ENCODE results near the gene DMBX1.

The DMBX1 gene

DNA sequence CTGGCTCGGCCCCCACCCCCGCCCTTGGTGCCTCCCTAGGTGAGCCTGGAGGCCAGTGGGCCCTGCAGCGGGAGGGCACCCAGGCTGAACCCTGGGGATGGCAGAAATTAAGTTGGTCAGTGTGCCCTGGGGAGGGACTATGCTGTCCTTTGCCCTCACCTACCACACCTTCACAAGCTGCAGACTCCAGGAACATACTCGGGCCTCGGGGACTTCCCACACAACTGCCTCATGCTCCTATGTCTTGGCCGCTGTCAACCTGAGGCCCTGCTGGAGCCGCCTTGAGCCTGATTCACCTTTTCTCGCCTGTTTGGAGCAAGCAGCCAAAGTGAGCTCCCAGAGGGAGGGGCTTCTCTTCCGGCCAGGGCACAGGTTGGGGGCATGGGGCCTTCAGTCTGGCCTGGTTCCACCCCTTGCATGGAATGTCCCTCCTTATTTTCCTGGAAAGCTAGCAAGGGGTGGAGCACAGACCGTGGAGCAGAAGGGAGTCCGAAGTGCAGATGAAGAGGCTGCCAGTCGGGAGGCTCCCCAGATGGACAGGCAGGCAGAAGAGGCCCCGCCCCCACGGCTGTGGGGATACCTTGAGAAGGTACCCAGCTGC is 37.2 kb downstream of the DMBX1 start:
- no peak for DNase-seq

DNA sequence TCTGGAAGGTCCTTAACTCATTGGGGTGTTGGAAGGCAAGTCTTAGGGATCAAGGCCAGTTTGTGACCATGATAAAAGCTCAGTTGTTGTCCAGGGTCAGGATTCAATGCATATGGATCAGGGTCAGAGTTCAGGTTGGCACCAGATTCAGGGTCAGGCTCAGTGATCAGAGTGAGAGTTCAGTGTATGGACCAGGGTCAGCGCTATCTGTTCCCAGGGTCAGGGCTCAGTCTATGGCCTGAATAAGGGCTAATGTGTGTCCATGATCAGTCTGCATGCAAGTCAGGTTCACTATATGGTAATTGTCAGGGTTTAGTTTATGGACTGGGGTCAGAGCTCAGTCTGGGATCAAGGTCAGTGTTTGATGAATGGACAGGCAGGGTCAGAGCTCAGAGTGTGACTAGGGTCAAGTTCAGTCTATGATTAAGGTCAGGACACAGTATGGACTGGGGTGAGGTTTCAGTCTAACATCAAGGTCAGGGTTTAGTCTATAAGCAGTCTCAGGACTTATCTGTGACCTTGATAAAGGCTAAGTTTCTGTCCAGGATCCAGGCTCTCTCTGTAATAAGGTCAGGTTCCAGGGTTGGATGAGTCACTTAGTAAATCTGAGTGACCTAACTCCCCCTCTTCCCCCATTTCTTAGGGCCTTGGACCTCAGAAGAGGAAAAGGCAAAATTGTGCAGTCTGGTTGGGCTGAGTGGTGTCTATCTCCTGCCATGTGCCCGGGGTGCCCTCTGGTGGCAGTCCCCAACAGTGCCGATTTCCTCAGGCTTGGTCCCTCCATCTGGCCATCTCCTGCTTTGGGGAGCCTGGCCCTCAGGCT is 38.0 kb downstream of the DMBX1 start:
- DNase-seq, result peak; percentile 75

DNA sequence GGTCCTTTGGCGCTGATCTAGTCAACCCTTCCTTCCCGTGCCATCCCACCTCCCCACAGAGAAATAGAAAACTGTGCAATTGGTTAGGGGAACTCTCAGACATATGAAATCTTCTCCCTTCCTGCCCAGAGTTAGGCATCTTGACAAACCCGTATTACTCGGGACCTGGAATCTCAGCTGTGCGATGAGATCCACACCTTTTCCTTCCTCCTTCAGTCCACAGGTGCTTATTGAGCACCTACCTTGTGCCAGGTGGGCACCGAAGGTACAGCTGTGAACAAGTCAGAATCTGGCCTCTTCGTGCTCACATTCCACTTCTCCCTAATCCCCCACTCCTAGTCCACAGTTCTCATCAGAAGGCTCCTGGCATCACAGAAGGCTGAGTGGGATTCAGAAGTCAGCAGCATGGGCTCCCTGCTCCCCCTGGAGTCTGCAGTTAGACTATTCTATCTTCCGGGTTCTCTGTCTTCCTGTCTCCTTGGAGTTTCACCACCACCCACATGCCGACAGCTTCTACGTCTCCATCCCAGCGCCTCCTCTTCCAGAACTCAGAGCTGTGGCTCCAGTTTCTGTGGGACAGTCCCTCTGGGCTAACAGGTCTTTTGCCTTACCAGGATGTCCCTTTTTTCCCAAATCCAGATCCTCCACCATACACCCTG is 38.8 kb downstream of the DMBX1 start:
- no peak for DNase-seq

DNA sequence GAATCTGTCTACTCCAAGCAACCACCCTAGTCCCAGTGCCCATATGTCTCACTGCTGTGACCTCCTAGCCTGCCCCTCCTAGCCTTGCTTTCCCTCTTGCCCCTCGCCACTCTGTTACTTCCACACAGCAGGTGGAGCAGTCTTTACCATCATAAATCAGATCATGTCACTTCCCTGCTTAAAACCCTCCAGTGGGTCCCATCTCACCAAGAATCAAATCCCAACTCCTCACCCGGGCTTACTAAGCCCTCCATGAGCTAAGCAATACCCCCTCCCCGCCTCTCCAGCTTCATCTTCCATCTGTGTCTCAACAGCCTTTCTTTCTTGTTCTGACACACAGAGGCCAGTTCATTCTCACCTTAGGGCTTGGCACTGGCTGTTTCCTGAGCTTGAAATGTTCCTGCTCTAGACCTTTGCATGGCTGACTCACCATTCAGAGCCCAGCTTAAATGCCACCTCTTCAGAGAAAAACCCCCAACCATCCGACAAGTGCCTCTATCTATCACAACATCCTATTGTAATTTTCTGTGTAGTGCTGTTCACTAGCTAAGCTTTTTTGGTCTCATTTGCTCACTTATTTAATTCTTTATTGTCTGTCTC is 39.5 kb downstream of the DMBX1 start:
- no peak for DNase-seq

DNA sequence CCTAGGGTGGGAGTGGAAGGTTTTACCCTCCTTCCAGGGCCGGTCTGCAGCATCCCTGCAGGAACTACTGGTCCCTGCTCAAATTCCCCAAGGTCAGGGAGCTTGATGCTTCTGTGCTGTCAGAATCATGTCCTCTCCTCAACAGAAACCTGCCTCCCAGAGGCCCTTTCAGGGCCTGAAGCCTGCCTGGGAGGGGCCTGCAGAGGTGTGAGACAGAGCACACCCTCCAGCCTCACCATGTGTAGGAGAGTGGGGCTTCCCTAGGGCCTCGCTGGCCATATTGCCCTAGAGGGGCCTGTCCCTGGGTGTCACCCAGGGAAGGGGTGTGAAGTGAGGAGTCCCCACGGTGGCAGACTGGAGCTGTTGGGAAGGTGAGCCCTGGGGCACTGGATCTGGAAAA is 40.7 kb downstream of the DMBX1 start:
- DNase-seq, result no peak

DNA sequence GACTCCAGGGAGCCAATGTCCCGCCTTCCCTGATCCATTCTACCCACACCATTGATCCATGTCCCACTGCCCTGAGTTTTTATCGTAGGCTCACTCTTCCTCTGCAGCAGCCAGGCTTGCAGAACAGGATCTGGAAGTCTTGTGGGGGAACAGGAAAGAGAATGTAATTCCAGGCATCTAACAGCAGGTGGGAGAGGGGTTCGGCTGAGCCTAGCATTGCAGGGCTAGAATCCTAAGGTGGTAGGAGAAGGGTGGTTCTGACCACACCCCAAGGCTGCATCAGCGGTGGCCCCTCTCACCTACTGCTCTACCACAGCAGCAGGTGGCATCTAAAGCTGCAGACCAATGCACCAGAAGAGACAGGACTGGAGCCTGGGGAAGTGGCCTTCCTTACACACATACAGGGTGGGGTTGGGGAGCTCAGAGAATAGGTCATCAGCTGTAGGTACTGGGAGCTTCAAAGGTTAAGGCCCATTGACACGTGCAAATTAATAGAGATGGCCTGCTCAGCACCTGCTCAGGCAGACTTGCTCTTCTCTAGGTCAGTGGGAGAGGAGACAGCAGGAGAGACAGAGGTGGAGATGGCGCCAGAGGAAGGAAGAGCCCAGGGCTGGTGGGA is 41.3 kb downstream of the DMBX1 start:
- no peak for DNase-seq

DNA sequence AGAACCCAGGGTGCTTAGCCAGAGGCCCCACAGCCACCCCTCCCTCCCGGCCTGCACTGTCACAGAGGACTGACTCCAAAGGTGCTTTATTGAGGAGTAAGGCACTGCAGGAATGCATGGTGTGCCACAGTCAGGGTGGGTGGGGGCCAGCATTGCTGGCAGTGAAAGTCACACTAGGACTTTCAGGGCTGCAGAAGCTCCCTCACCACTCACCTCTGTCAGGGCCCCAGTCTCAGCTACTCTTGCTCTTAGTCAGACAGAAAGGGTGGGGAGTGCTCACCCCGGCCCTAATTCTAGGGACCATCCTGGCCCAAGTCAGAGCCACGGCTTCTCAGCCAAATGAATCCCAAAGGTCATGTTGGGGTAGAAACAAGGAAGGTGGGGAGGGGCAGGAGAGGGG is 42.5 kb downstream of the DMBX1 start:
- DNase-seq, result no peak

DNA sequence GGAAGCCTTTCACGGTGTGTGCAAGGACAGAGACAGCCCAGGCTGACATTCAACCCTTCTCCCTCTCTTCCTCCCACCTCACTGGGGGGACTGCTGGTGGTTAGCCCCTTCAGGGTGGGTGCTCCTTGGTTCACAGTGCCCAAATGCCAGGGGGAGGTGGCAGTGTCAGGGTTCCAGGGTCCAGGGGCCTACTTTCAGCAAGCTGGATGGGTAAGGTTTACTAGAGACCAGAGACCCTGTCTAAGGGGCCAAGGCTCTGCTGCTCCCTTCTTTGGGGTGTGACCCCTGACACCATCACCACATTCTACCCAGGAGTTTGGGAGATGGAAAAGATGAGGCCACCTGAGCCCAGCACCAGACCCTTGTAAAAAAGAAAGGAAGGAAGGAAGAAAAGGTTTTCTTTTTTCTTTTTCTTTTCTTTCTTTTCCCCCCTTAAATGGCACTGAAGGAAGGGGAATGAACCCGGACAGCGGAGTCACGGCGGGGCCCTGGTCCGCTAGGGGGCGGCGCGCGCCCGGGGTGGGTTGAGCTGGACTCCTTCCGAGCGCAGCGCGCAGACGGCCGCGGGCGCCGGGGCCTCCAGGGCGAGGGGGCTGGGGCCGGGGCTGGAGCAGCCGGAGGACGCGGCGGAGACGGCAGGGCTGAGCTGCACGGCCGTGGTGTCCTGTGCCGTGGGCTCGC is 43.0 kb downstream of the DMBX1 start:
- DNase-seq, result peak; percentile 77

DNA sequence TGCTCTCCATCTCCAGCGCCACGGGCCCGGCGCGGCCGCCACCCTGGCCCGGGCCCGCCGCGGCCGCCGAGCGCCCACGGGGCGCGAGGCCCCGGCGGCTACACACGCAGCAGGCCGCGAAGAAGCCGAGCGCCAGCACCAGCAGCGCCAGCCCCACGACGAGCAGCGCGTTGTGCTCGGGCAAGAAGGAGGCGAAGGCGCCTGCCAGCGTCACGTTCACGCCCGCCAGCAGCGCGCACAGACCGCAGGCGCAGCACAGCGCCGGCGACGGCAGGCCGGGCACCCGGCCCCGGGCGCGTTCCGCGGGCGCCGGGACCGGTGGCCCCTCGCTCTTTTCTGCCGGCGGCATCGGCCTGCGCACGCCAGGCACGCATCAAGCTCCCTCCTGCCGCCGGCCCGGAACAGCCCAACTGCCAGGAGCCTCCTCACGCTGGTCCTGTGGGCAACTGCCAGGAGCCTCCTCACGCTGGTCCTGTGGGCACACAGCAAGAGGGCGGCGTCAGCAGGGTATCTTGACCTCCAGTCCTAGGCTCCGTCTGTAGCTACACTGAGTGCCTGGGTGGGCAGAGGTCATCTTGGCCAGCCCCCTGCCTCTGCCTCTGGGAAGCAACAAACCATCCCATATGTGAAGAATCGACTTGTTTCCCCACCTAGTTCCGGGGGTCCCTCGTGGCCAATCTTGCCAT is 43.7 kb downstream of the DMBX1 start:
- peak; percentile 54 for DNase-seq

DNA sequence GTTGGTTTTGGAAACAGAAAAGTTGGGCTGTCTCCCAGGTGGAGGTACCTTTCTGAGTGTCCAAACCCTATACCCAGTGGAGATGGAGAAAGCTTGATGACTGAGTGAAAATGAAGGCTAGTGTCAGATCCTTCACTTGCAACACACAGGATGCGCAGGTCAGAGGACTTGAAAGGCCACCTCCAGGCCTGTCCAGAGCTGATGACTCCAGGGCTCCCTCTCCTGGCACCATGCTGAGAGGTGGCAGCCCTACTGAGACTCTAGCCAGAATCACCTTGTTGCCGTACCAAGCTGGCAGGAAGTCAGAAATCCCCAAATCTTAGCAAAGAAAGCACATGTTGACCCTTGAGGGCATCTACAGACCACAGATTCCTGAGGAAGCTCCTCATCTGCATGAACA is 45.4 kb downstream of the DMBX1 start:
- no peak for DNase-seq

DNA sequence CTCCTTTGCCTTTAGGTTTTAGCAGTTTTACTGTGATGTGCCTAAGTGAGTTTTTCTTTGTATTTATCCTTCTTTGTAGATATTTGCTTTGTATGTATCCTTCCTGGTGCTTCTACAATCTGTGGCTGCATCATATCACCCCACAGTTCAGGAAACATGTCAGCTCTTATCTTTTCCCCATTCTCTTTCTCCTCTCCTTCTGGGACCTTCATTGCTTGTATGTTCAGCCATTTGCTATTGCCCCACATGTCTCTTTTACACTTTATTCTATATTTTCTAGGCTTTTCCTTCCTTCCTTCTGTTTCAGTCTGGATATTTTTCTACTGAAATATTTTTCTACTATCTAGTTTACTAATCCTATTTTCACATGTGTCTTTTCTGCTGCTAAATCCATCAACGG is 46.9 kb downstream of the DMBX1 start:
- no peak for DNase-seq

DNA sequence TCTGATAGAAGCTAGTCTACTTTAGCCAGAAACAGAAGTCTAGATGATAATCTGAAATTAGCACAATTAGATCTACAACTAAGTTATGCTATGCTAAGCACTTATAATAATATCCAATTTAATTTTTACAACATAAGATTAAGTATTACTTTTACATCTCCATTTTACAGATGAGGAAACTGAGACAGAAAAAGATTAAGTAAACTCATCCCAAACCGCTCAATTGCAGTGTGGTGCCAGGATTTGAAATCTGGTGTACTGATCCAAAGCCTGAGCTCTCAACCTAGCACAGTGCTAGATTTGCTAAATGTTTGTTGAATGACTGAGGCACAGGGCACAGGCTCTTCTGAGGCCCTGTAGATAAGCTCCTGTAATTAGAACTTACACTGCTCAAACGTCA is 48.0 kb downstream of the DMBX1 start:
- DNase-seq, result no peak

DNA sequence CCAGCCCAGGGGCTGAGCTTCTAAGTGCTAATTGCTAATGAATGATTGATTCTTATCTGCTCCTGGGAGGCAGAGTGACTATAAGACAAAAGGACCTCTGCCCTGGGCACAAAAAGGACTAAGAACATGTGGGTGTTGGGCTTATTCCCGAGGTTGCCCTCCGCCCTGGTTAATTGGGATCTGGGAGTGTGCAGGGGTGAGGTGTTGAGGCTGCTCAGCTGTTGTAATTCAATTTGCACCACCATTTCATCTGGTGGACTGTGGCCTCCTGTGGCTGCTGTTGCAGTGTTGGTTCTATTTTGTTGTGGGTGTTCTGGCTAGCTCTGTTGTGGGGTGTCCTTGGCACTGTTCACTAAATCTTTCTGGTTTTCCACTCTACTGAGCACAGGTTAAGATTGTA is 48.5 kb downstream of the DMBX1 start:
- no peak for DNase-seq

Measured in stimulated activated CD4-positive, alpha-beta T cell treated with anti-CD3 and anti-CD28 coated beads, Interleukin-4, amount 100 ng/mL, for 1 hour (primary cell).